DND-41 (cell line): Measurements from ENCODE around the gene TECRL.

ENCODE experiments used
- ATAC-seq: fragments of 200-7000 bp; cut with Tn5 transposase; 3 replicates; pipeline ENCODE4 v1.9.1; 2021; ENCODE audit warnings: low read depth; ENCODE audit not compliant: insufficient read depth
- DNase-seq: peaks from one replicate; pipeline ENCODE4 v3.0.0-alpha.2; 2020
- H2AFZ ChIP-seq: 2 replicates; pipeline ENCODE4 v1.6.0; 2012; ENCODE audit warnings: low read depth, low read length
- H3K27ac ChIP-seq: 2 replicates; pipeline ENCODE4 v1.5.1; 2012; ENCODE audit warnings: low read length, inconsistent platforms
- H3K27me3 ChIP-seq: fragments of 200-600 bp; sonication (generic); 2 replicates; pipeline ENCODE4 v1.6.0; 2012; ENCODE audit warnings: low read length, mild to moderate bottlenecking, inconsistent platforms; ENCODE audit not compliant: insufficient read depth, poor library complexity
- H3K36me3 ChIP-seq: 2 replicates; pipeline ENCODE4 v1.5.1; 2012; ENCODE audit warnings: low read length, inconsistent platforms; ENCODE audit not compliant: insufficient read depth
- H3K4me1 ChIP-seq: 2 replicates; pipeline ENCODE4 v1.5.1; 2012; ENCODE audit warnings: mild to moderate bottlenecking, low read length; ENCODE audit not compliant: insufficient read depth
- H3K4me2 ChIP-seq: 2 replicates; pipeline ENCODE4 v1.6.0; 2012; ENCODE audit warnings: mild to moderate bottlenecking, moderate library complexity, low read length, inconsistent platforms; ENCODE audit not compliant: insufficient read depth
- H3K4me3 ChIP-seq, 2 experiments: fragments of 200-600 bp in 1 of 2; shearing (Covaris generic) in 1 of 2; 2 replicates each; pipeline ENCODE4 v1.5.1; 2012 to 2016; ENCODE audit warnings: inconsistent platforms in 2 of 2, low read length in 2 of 2, mild to moderate bottlenecking in 2 of 2, low read depth in 1 of 2, moderate library complexity in 1 of 2
- H3K79me2 ChIP-seq: 2 replicates; pipeline ENCODE4 v1.6.0; 2012; ENCODE audit warnings: low read length, inconsistent platforms; ENCODE audit not compliant: insufficient read depth
- H3K9ac ChIP-seq: 2 replicates; pipeline ENCODE4 v1.6.0; 2012; ENCODE audit warnings: low read depth, mild to moderate bottlenecking, inconsistent platforms, low read length, moderate library complexity
- H3K9me3 ChIP-seq: 2 replicates; pipeline ENCODE4 v1.5.1; 2012; ENCODE audit warnings: low read length, moderate library complexity, mild to moderate bottlenecking, inconsistent platforms; ENCODE audit not compliant: insufficient read depth, severe bottlenecking
- H4K20me1 ChIP-seq: 2 replicates; pipeline ENCODE4 v1.6.0; 2012; ENCODE audit warnings: low read length; ENCODE audit not compliant: insufficient read depth
- EZH2 ChIP-seq: IDR thresholded peaks from 3 replicates; pipeline ENCODE4 v1.6.1; 2012; ENCODE audit warnings: borderline replicate concordance, low read depth, mild to moderate bottlenecking, moderate library complexity, low read length, inconsistent platforms; ENCODE audit not compliant: severe bottlenecking
- TF ChIP-seq, protein P1 (sequence below): IDR thresholded peaks from 2 replicates; pipeline ENCODE4 v1.5.1; 2012; ENCODE audit warnings: borderline replicate concordance, low read length, moderate library complexity, mild to moderate bottlenecking; ENCODE audit not compliant: poor library complexity, severe bottlenecking; ENCODE audit errors: extremely low read depth

TECRL gene

DNA sequence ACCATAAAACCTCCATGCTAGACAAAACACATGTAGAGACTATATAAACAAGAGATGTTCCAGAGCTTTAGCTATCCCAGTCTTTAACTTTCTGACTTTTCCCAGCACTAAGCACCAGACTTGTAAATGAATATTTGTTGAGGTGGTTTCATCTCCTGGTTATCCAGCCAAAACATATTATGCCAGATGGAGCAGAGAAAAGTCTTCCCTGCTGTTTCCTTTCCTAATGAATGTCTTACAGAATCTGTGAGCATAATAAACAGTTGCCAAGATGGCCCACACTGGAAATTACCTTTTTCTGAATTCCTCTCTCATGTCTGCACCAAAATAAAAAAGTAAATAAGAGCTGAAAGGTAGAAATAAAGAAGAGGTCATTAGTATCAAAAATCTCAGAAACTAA, 159.2 kb downstream of the TECRL start:
- Histone ChIP-seq H2AFZ (no peak overlapping the region), H3K79me2 (no peaks in the 10 kb centered on the region), H3K4me1 (no peaks in the 10 kb centered on the region), H3K4me2 (no peak overlapping the region), H3K9ac (no peak overlapping the region), H3K9me3 (no peaks in the 10 kb centered on the region), H3K27ac (no peak overlapping the region), H3K4me3 (no peak overlapping the region), H4K20me1 (no peaks in the 10 kb centered on the region), H3K27me3 (no peaks in the 10 kb centered on the region), H3K36me3 (no peaks in the 10 kb centered on the region)
- TF ChIP-seq EZH2: no peak
- TF ChIP-seq, protein P1, sequence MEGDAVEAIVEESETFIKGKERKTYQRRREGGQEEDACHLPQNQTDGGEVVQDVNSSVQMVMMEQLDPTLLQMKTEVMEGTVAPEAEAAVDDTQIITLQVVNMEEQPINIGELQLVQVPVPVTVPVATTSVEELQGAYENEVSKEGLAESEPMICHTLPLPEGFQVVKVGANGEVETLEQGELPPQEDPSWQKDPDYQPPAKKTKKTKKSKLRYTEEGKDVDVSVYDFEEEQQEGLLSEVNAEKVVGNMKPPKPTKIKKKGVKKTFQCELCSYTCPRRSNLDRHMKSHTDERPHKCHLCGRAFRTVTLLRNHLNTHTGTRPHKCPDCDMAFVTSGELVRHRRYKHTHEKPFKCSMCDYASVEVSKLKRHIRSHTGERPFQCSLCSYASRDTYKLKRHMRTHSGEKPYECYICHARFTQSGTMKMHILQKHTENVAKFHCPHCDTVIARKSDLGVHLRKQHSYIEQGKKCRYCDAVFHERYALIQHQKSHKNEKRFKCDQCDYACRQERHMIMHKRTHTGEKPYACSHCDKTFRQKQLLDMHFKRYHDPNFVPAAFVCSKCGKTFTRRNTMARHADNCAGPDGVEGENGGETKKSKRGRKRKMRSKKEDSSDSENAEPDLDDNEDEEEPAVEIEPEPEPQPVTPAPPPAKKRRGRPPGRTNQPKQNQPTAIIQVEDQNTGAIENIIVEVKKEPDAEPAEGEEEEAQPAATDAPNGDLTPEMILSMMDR: no peak
- no peak for DNase-seq
- no peak for ATAC-seq

GRCh38 chr4:64248186-64248585, 161.1 kb downstream of the TECRL start:
- Histone ChIP-seq H3K4me1 (no peaks in the 10 kb centered on the region), H3K79me2 (no peaks in the 10 kb centered on the region), H3K27ac (no peak overlapping the region), H3K4me2 (no peak overlapping the region), H4K20me1 (no peaks in the 10 kb centered on the region), H3K4me3 (no peak overlapping the region), H2AFZ (no peak overlapping the region), H3K36me3 (no peaks in the 10 kb centered on the region), H3K27me3 (no peaks in the 10 kb centered on the region), H3K9ac (no peak overlapping the region), H3K9me3 (no peaks in the 10 kb centered on the region)
- TF ChIP-seq, protein P1: no peak
- TF ChIP-seq EZH2: no peak
- DNase-seq: no peak
- ATAC-seq: no peak

DNA sequence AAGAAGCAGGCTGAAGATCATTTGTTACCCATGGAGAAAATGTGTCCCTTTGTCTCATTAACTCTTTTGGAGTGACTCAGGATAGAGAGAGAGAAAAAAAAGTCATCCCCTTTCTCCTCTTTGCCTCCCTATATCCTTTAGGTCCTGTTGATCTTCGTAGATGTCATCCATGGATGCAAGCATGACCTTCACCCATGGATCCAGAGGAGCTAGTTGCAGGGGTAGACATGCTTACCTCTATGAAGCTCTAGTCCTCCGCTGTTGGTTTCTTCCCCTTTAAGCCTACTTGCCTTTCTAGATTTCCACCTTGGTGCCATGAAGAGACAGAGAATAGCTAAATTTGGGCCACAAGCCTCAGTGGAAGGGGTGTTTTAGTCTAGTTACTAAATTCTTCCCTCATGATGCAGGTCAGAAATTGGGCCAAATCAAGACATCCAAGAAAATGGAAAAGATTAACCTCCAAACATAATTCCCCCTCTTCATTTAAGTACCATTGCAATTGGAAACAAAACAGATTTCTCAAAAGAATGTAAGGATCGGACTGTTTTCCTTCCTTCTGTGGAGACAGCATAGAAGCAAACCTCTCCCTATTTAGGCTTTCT, 178.4 kb downstream of the TECRL start:
- Histone ChIP-seq H3K36me3 (no peaks in the 10 kb centered on the region), H3K4me3 (no peak overlapping the region), H2AFZ (no peak overlapping the region), H3K79me2 (no peaks in the 10 kb centered on the region), H3K27me3 (no peaks in the 10 kb centered on the region), H3K9ac (no peak overlapping the region), H3K4me1 (no peaks in the 10 kb centered on the region), H3K27ac (no peak overlapping the region), H4K20me1 (no peaks in the 10 kb centered on the region), H3K4me2 (no peak overlapping the region), H3K9me3 (peaks cover 45% of the 10 kb centered on the region)
- no peak for ATAC-seq
- peak; percentile 9 for DNase-seq
- TF ChIP-seq, protein P1: no peak
- no peak for TF ChIP-seq EZH2
